GM12878 (cell line): ENCODE results near the gene DDX5. TPM values are rescaled to one million over a fixed set of nuclear protein-coding genes. Genes with fewer than 3 reads are reported as not detected.

Source experiments
- ATAC-seq: fragments of 200-7000 bp; cut with Tn5 transposase; 3 replicates; pipeline ENCODE4 v1.9.1; 2020; ENCODE audit warnings: mild to moderate bottlenecking, moderate library complexity
- BruUV-seq: library from RNA; stranded (reverse); fragments of 400-500 nt; replicated peaks from 2 replicates; lab custom pipeline; 2021; lab: Mats Ljungman, UMichigan
- CTCF ChIA-PET: fragments of 300-600 bp; sonication (Branson Sonifier 250); formaldehyde crosslinking; extraction: SDS; loops from one replicate; lab custom pipeline; 2021; ENCODE audit warnings: inconsistent platforms; lab: Yijun Ruan, JAX
- POLR2A ChIA-PET: fragments of 350-600 bp; formaldehyde crosslinking; extraction: SDS; loops from one replicate; lab custom pipeline; 2021; ENCODE audit warnings: inconsistent platforms; lab: Charles Lee
- RAD21 ChIA-PET: fragments of 300-600 bp; sonication (Branson Sonifier 250); formaldehyde crosslinking; loops from one replicate; lab custom pipeline; 2023; ENCODE audit warnings: antibody characterized with exemption; ENCODE audit not compliant: unreplicated experiment; lab: Charles Lee
- SMC1A ChIA-PET: fragments of 300-600 bp; sonication (Branson Sonifier 250); formaldehyde crosslinking; loops from one replicate; lab custom pipeline; 2023; ENCODE audit not compliant: unreplicated experiment, uncharacterized antibody; lab: Charles Lee
- DNase-seq: peaks from one replicate; pipeline ENCODE4 v3.0.0-alpha.2; 2011; ENCODE audit warnings: low read depth, low spot score
- FAIRE-seq: peaks from 3 replicates; lab custom pipeline; 2011; peaks lifted over from hg19 to GRCh38; lab: Jason Lieb, UNC
- H2AFZ ChIP-seq: 2 replicates; pipeline ENCODE4 v1.6.0; 2011; ENCODE audit warnings: low read depth, low read length, control low read depth; ENCODE audit not compliant: control insufficient read depth
- H3K27ac ChIP-seq: 2 replicates; pipeline ENCODE4 v1.5.1; 2011; ENCODE audit warnings: control low read depth; ENCODE audit not compliant: control insufficient read depth, insufficient read depth
- H3K27me3 ChIP-seq, 2 experiments: replicated peaks in 1 of 2; 2 replicates each; pipeline versions ENCODE4 v1.6.0 to v1.6.1; 2011; ENCODE audit warnings: low read length in 1 of 2; ENCODE audit not compliant: control insufficient read depth in 2 of 2, insufficient read depth in 2 of 2
- H3K36me3 ChIP-seq, 2 experiments: 2 replicates each; pipeline ENCODE4 v1.5.1; 2011; ENCODE audit warnings: low read length in 1 of 2; ENCODE audit not compliant: control insufficient read depth in 2 of 2, insufficient read depth in 2 of 2
- H3K4me1 ChIP-seq: 2 replicates; pipeline ENCODE4 v1.6.1; 2011; ENCODE audit warnings: mild to moderate bottlenecking, low read length, moderate library complexity, mixed read lengths; ENCODE audit not compliant: control insufficient read depth, insufficient read depth
- H3K4me2 ChIP-seq: 2 replicates; pipeline ENCODE4 v1.6.0; 2011; ENCODE audit warnings: control low read depth; ENCODE audit not compliant: control insufficient read depth, insufficient read depth
- H3K4me3 ChIP-seq: fragments of 200-600 bp; sonication (generic); 2 replicates; pipeline ENCODE4 v1.5.1; 2016
- H3K79me2 ChIP-seq: 2 replicates; pipeline ENCODE4 v1.6.0; 2011; ENCODE audit warnings: low read length; ENCODE audit not compliant: control insufficient read depth, insufficient read depth
- H3K9ac ChIP-seq: 2 replicates; pipeline ENCODE4 v1.8.0; 2011; ENCODE audit warnings: low read length, control low read depth, mixed read lengths; ENCODE audit not compliant: control insufficient read depth, insufficient read depth
- H3K9me3 ChIP-seq: replicated peaks from 3 replicates; pipeline ENCODE4 v1.5.1; 2011; ENCODE audit warnings: mild to moderate bottlenecking, low read length; ENCODE audit not compliant: control insufficient read depth, insufficient read depth
- H4K20me1 ChIP-seq: 2 replicates; pipeline ENCODE4 v1.6.0; 2011; ENCODE audit not compliant: control insufficient read depth, insufficient read depth
- BHLHE40 ChIP-seq, 2 experiments: fragments of 450-650 bp in 1 of 2; IDR thresholded peaks; 2 replicates each; pipeline ENCODE4 v1.6.1; 2011 to 2017; ENCODE audit warnings: low read depth in 2 of 2, borderline replicate concordance in 1 of 2, improper control_type of control experiment in 1 of 2, low read length in 1 of 2, mild to moderate bottlenecking in 1 of 2
- GABPA ChIP-seq: IDR thresholded peaks from 2 replicates; pipeline ENCODE4 v1.6.1; 2014; ENCODE audit warnings: antibody characterized with exemption, low read depth, mild to moderate bottlenecking, inconsistent platforms
- JUND ChIP-seq: IDR thresholded peaks from 2 replicates; pipeline ENCODE4 v1.6.1; 2012; ENCODE audit warnings: low read depth, mild to moderate bottlenecking, low read length, improper control_type of control experiment, moderate library complexity
- MEF2A ChIP-seq: IDR thresholded peaks from 2 replicates; pipeline ENCODE4 v1.6.1; 2011; ENCODE audit warnings: low read depth, mild to moderate bottlenecking, low read length, moderate library complexity; ENCODE audit not compliant: insufficient read depth
- TBL1XR1 ChIP-seq: IDR thresholded peaks from 2 replicates; pipeline ENCODE4 v1.6.1; 2012; ENCODE audit warnings: low read depth, low read length, improper control_type of control experiment
- WGBS: methylation state at CpG from one replicate; pipeline ENCODE4 v1.1.6; 2016; ENCODE audit warnings: low lambda C conversion rate; ENCODE audit not compliant: insufficient replicate concordance, insufficient coverage; ENCODE audit errors: missing lambda C conversion rate; 5-methylcytosine and 5-hydroxymethylcytosine counted together
- in situ Hi-C: fragments of 300-500 bp; cut with MboI; formaldehyde crosslinking; loops from 9 replicates; pipeline ENCODE4 v1.14.3; 2018; ENCODE audit warnings: mixed read lengths
- intact Hi-C: fragments of 100-400 bp; cut with micrococcal nuclease; formaldehyde crosslinking; loops from one replicate; pipeline ENCODE4 v1.14.2; 2022; ENCODE audit not compliant: unreplicated experiment
- polyA plus RNA-seq, 11 experiments: library from polyadenylated mRNA; depleted of rRNA in 4 of 11; unstranded in 6 of 11; stranded (reverse) in 5 of 11; fragments of >200 nt; fragmentation: Nextera tagmentation in 4 of 11; fragmentation: Illumina TruSeq in 1 of 11; extraction: Ambion mirVana in 4 of 11; extraction: Trizol in 1 of 11; gene quantifications; 1 replicate in 1 of 11; 2 replicates in 10 of 11; pipeline versions ENCODE4 v1.2.1 to v1.2.3, GENCODE V29; 2011 to 2016; ENCODE audit warnings: inconsistent platforms in 2 of 11, missing spikeins in 2 of 11, low read depth in 1 of 11
- total RNA-seq, 4 experiments: library from RNA; depleted of rRNA in 3 of 4; stranded (reverse); fragments of >200 nt in 3 of 4; fragmentation: Illumina TruSeq in 1 of 4; extraction: Trizol in 1 of 4; gene quantifications; 2 replicates each; pipeline versions ENCODE4 v1.2.1 to v1.2.3, GENCODE V29; 2013 to 2021
- TF ChIP-seq, protein P1 (sequence below): fragments of 450-650 bp; IDR thresholded peaks from 2 replicates; pipeline ENCODE4 v1.6.1; 2017; ENCODE audit warnings: mild to moderate bottlenecking, moderate library complexity
- TF ChIP-seq, protein P2 (sequence below): IDR thresholded peaks from 2 replicates; pipeline ENCODE4 v1.6.1; 2012; ENCODE audit warnings: low read depth, low read length, improper control_type of control experiment

The DDX5 gene
- total and polyA plus RNA-seq, 10 of the 15 experiments (the other 5 are each of a cell fraction or from before 2014, with no cell fraction given), result 257 to 1,423 (median 719) TPM

DNA sequence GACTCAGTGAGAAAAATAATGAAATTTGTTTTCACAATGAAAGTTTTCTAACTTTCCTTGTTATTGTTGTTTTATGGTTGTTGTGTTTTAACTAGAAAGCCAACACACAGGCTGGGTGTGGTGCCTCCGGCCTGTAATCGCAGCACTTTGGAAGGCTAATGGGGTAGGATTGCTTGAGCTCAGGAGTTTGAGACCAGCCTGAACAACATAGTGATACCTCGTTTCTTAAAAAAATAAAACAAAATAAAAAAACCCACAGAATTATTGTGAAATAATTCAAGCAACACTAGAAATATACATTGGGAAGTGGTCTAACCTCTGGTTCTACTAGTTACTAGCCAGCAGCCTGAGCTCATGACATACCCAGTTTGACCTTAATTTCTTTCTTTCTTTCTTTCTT is 56.5 kb downstream of the DDX5 start:
- 0 out of 2 replicates have a peak overlapping the region, but pooled peaks have one; percentile 60 for H3K4me3 ChIP-seq
- no peaks in the 10 kb centered on the region for H4K20me1 ChIP-seq
- peak overlapping the region; percentile 68 for H3K4me2 ChIP-seq
- H3K9me3 ChIP-seq, result no peaks in the 10 kb centered on the region
- ChIA-PET CTCF (interaction anchor here (0.6 to 3.3 kb wide), 5 partner anchors 8 to 503 kb away, joined by 3 to 26 read pairs (median 4); no protein-coding TSS in a partner anchor), POLR2A (interaction anchor here (0.5 to 1.5 kb wide), 6 partner anchors 15 to 278 kb away, joined by 3 to 5 read pairs (median 3); no protein-coding TSS in a partner anchor), RAD21 (interaction anchor here (1.2 to 1.8 kb wide), 3 partner anchors 30 to 47 kb away, joined by 3 to 4 read pairs (median 4); partner anchors contain the start of gene POLG2), SMC1A (interaction anchor here (0.8 to 1.2 kb wide), 6 partner anchors 22 to 171 kb away, joined by 3 to 7 read pairs (median 4); no protein-coding TSS in a partner anchor)
- no TSS peak for BruUV-seq
- TF ChIP-seq GABPA, result no peak
- no peak for TF ChIP-seq MEF2A
- TF ChIP-seq, protein P1, sequence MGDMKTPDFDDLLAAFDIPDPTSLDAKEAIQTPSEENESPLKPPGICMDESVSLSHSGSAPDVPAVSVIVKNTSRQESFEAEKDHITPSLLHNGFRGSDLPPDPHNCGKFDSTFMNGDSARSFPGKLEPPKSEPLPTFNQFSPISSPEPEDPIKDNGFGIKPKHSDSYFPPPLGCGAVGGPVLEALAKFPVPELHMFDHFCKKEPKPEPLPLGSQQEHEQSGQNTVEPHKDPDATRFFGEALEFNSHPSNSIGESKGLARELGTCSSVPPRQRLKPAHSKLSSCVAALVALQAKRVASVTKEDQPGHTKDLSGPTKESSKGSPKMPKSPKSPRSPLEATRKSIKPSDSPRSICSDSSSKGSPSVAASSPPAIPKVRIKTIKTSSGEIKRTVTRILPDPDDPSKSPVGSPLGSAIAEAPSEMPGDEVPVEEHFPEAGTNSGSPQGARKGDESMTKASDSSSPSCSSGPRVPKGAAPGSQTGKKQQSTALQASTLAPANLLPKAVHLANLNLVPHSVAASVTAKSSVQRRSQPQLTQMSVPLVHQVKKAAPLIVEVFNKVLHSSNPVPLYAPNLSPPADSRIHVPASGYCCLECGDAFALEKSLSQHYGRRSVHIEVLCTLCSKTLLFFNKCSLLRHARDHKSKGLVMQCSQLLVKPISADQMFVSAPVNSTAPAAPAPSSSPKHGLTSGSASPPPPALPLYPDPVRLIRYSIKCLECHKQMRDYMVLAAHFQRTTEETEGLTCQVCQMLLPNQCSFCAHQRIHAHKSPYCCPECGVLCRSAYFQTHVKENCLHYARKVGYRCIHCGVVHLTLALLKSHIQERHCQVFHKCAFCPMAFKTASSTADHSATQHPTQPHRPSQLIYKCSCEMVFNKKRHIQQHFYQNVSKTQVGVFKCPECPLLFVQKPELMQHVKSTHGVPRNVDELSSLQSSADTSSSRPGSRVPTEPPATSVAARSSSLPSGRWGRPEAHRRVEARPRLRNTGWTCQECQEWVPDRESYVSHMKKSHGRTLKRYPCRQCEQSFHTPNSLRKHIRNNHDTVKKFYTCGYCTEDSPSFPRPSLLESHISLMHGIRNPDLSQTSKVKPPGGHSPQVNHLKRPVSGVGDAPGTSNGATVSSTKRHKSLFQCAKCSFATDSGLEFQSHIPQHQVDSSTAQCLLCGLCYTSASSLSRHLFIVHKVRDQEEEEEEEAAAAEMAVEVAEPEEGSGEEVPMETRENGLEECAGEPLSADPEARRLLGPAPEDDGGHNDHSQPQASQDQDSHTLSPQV, result no peak
- TF ChIP-seq TBL1XR1, result no peak
- TF ChIP-seq JUND, result no peak
- TF ChIP-seq, protein P2, sequence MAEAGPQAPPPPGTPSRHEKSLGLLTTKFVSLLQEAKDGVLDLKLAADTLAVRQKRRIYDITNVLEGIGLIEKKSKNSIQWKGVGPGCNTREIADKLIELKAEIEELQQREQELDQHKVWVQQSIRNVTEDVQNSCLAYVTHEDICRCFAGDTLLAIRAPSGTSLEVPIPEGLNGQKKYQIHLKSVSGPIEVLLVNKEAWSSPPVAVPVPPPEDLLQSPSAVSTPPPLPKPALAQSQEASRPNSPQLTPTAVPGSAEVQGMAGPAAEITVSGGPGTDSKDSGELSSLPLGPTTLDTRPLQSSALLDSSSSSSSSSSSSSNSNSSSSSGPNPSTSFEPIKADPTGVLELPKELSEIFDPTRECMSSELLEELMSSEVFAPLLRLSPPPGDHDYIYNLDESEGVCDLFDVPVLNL, result no peak
- no peak for TF ChIP-seq BHLHE40 (IDR thresholded peaks at IDR 0.05; ENCODE audit: borderline replicate concordance in 1 of 2, low read depth in 2 of 2, low read length in 1 of 2)
- intact Hi-C loops, result no loop called here
- no peaks in the 10 kb centered on the region for H3K36me3 ChIP-seq
- FAIRE-seq, result no peak
- H3K9ac ChIP-seq, result peak overlapping the region; percentile 3; the same call in 1 of the 2 replicates
- WGBS, result 71% methylated on average over 3 of the region's 3 CpGs
- no peak for ATAC-seq
- H3K4me1 ChIP-seq, result peaks cover 4% of the 10 kb centered on the region
- H3K27me3 ChIP-seq, result no peaks in the 10 kb centered on the region
- in situ Hi-C loops, result no loop called here
- H3K27ac ChIP-seq, result no peak overlapping the region; the same call in 1 of the 2 replicates
- no peak overlapping the region; the same call in 1 of the 2 replicates for H2AFZ ChIP-seq
- DNase-seq, result no peak
- H3K79me2 ChIP-seq, result no peaks in the 10 kb centered on the region
